ENCODE measurements around the gene ASAP2.

GRCh38 chr2:9220201-9220600, 13.6 kb downstream of the ASAP2 start:
- TF ChIP-seq CTCF (conservative IDR thresholded peaks at IDR 0.05 in 1 of 2, IDR thresholded peaks at IDR 0.05 in 1 of 2; ENCODE audit: extremely low read depth in 1 of 2, insufficient read depth in 1 of 2, low read depth in 1 of 2, low read length in 2 of 2) (no peak), EZH2 (IDR thresholded peaks at IDR 0.05; ENCODE audit: borderline replicate concordance, low read length) (no peak)
